HG03066 (cell line): ENCODE data around the gene TNFAIP2.

Source experiments
- ATAC-seq: cut with Tn5 transposase; IDR thresholded peaks from one replicate; pipeline ENCODE4 v1.9.1; 2021; ENCODE audit warnings: low read depth; ENCODE audit not compliant: unreplicated experiment

TNFAIP2 gene

GRCh38 chr14:103133210-103134140 is 10.2 kb downstream of the TNFAIP2 start:
- no peak for ATAC-seq

- no peak for ATAC-seq
Measured at GRCh38 chr14:103134405-103134804, 11.1 kb downstream of the TNFAIP2 start.

GRCh38 chr14:103134919-103135318 is 11.7 kb downstream of the TNFAIP2 start:
- ATAC-seq: no peak

GRCh38 chr14:103135333-103136260 is 12.3 kb downstream of the TNFAIP2 start:
- no peak for ATAC-seq

GRCh38 chr14:103136388-103137271 is 13.4 kb downstream of the TNFAIP2 start:
- no peak for ATAC-seq

- no peak for ATAC-seq
Measured at GRCh38 chr14:103137689-103138300, 14.5 kb downstream of the TNFAIP2 start.

GRCh38 chr14:103138301-103139131 is 15.3 kb downstream of the TNFAIP2 start:
- no peak for ATAC-seq

GRCh38 chr14:103139132-103140025 is 16.1 kb downstream of the TNFAIP2 start:
- ATAC-seq: no peak

GRCh38 chr14:103140316-103141109 is 17.3 kb downstream of the TNFAIP2 start:
- no peak for ATAC-seq

- ATAC-seq: no peak
Measured at GRCh38 chr14:103141117-103141796, 18.0 kb downstream of the TNFAIP2 start.

- no peak for ATAC-seq
Measured at GRCh38 chr14:103142026-103142425, 18.8 kb downstream of the TNFAIP2 start.

GRCh38 chr14:103142721-103143302 is 19.6 kb downstream of the TNFAIP2 start:
- ATAC-seq: no peak

GRCh38 chr14:103143506-103143905 is 20.2 kb downstream of the TNFAIP2 start:
- ATAC-seq: no peak

- no peak for ATAC-seq
Measured at GRCh38 chr14:103144085-103144484, 20.8 kb downstream of the TNFAIP2 start.

GRCh38 chr14:103146141-103146709 is 23.0 kb downstream of the TNFAIP2 start:
- ATAC-seq: no peak
